GM12891 (cell line): ENCODE results near the gene C14orf119.

Source experiments
- DNase-seq: peaks from one replicate; pipeline ENCODE4 v3.0.0; 2011; ENCODE audit warnings: low spot score; ENCODE audit not compliant: insufficient read length
- FAIRE-seq: peaks from 2 replicates; lab custom pipeline; 2011; peaks lifted over from hg19 to GRCh38; lab: Jason Lieb, UNC
- PAX5 ChIP-seq: IDR thresholded peaks from 2 replicates; pipeline ENCODE4 v1.6.1; 2011; ENCODE audit warnings: low read length, moderate library complexity, mild to moderate bottlenecking; ENCODE audit not compliant: insufficient read depth, severe bottlenecking
- POLR2A ChIP-seq: IDR thresholded peaks from 2 replicates; pipeline ENCODE4 v1.6.1; 2011; ENCODE audit warnings: low read depth, low read length, control low read depth
- POLR2AphosphoS5 ChIP-seq: IDR thresholded peaks from 2 replicates; pipeline ENCODE4 v1.6.1; 2011; ENCODE audit warnings: low read depth, low read length, control low read depth
- POU2F2 ChIP-seq: IDR thresholded peaks from 2 replicates; pipeline ENCODE4 v1.6.1; 2011; ENCODE audit warnings: low read depth, mild to moderate bottlenecking, control low read depth, low read length, moderate library complexity
- SPI1 ChIP-seq: IDR thresholded peaks from 2 replicates; pipeline ENCODE4 v1.6.1; 2011; ENCODE audit warnings: low read depth, low read length, control low read depth
- TAF1 ChIP-seq: IDR thresholded peaks from 2 replicates; pipeline ENCODE4 v1.6.1; 2011; ENCODE audit warnings: low read depth, low read length, control low read depth

Gene C14orf119

GRCh38 chr14:23060536-23061260 lies 34.6 kb upstream of the C14orf119 start:
- DNase-seq (no peak), FAIRE-seq (no peak)
- no peak for TF ChIP-seq POLR2A
- TF ChIP-seq POLR2AphosphoS5: no peak
- TF ChIP-seq POU2F2: no peak
- TF ChIP-seq PAX5: no peak
- no peak for TF ChIP-seq SPI1
- TF ChIP-seq TAF1: no peak

GRCh38 chr14:23062002-23062401 lies 33.3 kb upstream of the C14orf119 start:
- TF ChIP-seq PAX5 (no peak), POLR2AphosphoS5 (no peak), POLR2A (no peak), SPI1 (no peak), TAF1 (no peak), POU2F2 (no peak)
- FAIRE-seq: no peak

GRCh38 chr14:23063601-23064000 lies 31.7 kb upstream of the C14orf119 start:
- no peak for TF ChIP-seq SPI1
- TF ChIP-seq POLR2AphosphoS5: no peak
- no peak for TF ChIP-seq POU2F2
- TF ChIP-seq PAX5: no peak
- no peak for TF ChIP-seq TAF1
- no peak for TF ChIP-seq POLR2A
- DNase-seq (no peak), FAIRE-seq (no peak)

More at GRCh38 chr14:23062002-23062401, 33.3 kb upstream of the C14orf119 start:
- no peak for DNase-seq

- no peak for FAIRE-seq
- TF ChIP-seq TAF1: no peak
- no peak for TF ChIP-seq PAX5
- no peak for TF ChIP-seq POU2F2
- TF ChIP-seq POLR2AphosphoS5: no peak
- TF ChIP-seq POLR2A: no peak
- no peak for TF ChIP-seq SPI1
- DNase-seq: no peak
Observed at GRCh38 chr14:23066368-23066767, 28.9 kb upstream of the C14orf119 start.

GRCh38 chr14:23066855-23067744 lies 28.2 kb upstream of the C14orf119 start:
- TF ChIP-seq POLR2AphosphoS5: no peak
- no peak for TF ChIP-seq POU2F2
- TF ChIP-seq SPI1: no peak
- no peak for TF ChIP-seq TAF1
- TF ChIP-seq PAX5: no peak
- TF ChIP-seq POLR2A: no peak; the same call in 1 of the 2 replicates
- no peak for FAIRE-seq
- DNase-seq: no peak

GRCh38 chr14:23067847-23068788 lies 27.2 kb upstream of the C14orf119 start:
- DNase-seq (no peak), FAIRE-seq (no peak)
- no peak for TF ChIP-seq POLR2A
- no peak for TF ChIP-seq SPI1
- no peak for TF ChIP-seq TAF1
- no peak for TF ChIP-seq POLR2AphosphoS5
- no peak for TF ChIP-seq PAX5
- TF ChIP-seq POU2F2: no peak

- FAIRE-seq (peak; percentile 77), DNase-seq (peak; percentile 84)
- TF ChIP-seq POLR2AphosphoS5: no peak
- no peak for TF ChIP-seq SPI1
- TF ChIP-seq TAF1: no peak
- TF ChIP-seq POU2F2: no peak
Observed at GRCh38 chr14:23068789-23069412, 26.4 kb upstream of the C14orf119 start.

- no peak for DNase-seq
- TF ChIP-seq POU2F2 (no peak), POLR2AphosphoS5 (no peak), TAF1 (no peak), POLR2A (no peak), SPI1 (no peak), PAX5 (no peak)
- no peak for FAIRE-seq
Observed at GRCh38 chr14:23069413-23069806, 25.9 kb upstream of the C14orf119 start.

GRCh38 chr14:23070262-23071129 lies 24.8 kb upstream of the C14orf119 start:
- no peak for DNase-seq
- no peak for TF ChIP-seq POLR2AphosphoS5
- no peak for TF ChIP-seq POU2F2
- no peak for TF ChIP-seq POLR2A
- TF ChIP-seq TAF1: no peak
- no peak for TF ChIP-seq PAX5
- TF ChIP-seq SPI1: no peak
- no peak for FAIRE-seq
